22Rv1 (cell line): ENCODE results near the gene AGFG2.

Experiments used
- ZFX ChIP-seq: fragments of 450-650 bp; IDR thresholded peaks from 2 replicates; pipeline ENCODE4 v1.6.1; 2017; ENCODE audit warnings: antibody characterized with exemption, borderline replicate concordance
- TF ChIP-seq, protein P1 (sequence below): fragments of 450-650 bp; IDR thresholded peaks from 2 replicates; pipeline ENCODE4 v1.5.1; 2017; ENCODE audit warnings: mild to moderate bottlenecking

DNA sequence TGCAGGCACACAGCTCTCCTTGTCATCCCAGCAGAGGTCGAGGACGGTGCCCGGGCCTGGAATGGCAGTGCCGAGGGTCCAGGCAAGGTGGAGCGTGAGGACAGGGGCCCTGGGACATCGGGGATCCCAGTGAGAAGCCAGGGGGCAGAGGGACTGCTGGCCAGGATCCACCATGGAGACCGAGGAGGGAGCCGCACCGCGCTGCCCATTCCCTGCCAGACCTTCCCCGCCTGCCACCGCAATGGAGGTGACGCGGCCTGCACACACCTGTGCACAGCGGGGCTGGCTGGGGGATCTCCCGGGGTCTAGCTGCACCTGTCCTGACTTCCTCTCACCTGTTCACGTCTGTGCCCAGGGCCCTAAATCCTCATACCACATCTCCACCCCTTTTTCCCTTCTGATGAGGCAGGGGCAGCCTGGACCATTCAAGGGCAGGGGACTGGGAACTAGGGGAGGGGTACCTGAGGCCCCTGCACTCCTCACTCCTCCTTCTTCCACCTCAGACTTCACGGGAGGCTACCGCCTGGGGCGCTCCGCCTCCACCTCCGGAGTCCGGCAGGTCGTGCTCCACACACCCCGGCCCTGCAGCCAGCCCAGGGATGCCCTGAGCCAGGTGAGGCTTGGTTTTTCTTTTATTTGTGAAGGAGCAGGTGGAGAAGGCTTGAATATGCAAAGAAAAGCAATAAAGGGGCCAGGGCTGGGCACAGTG, 48.4 kb upstream of the AGFG2 start:
- TF ChIP-seq, protein P1, sequence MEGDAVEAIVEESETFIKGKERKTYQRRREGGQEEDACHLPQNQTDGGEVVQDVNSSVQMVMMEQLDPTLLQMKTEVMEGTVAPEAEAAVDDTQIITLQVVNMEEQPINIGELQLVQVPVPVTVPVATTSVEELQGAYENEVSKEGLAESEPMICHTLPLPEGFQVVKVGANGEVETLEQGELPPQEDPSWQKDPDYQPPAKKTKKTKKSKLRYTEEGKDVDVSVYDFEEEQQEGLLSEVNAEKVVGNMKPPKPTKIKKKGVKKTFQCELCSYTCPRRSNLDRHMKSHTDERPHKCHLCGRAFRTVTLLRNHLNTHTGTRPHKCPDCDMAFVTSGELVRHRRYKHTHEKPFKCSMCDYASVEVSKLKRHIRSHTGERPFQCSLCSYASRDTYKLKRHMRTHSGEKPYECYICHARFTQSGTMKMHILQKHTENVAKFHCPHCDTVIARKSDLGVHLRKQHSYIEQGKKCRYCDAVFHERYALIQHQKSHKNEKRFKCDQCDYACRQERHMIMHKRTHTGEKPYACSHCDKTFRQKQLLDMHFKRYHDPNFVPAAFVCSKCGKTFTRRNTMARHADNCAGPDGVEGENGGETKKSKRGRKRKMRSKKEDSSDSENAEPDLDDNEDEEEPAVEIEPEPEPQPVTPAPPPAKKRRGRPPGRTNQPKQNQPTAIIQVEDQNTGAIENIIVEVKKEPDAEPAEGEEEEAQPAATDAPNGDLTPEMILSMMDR: no peak
- no peak for TF ChIP-seq ZFX
